Measurements from ENCODE around the gene CXCR6. TPM values are rescaled to one million over a fixed set of nuclear protein-coding genes. Genes with fewer than 3 reads are reported as not detected.

The CXCR6 gene
- total and polyA plus RNA-seq, 2 of the 13 experiments (the other 11 are each of a cell fraction or from before 2014, with no cell fraction given): not detected

GRCh38 chr3:45942051-45942825 is 1.0 kb upstream of the CXCR6 start (continued):
- TF ChIP-seq U2AF1 (optimal IDR thresholded peaks at IDR 0.05; ENCODE audit: low read depth, low read length) (no peak), REPIN1 (CRISPR knock-in tag; IDR thresholded peaks at IDR 0.05; ENCODE audit: borderline replicate concordance, low read depth) (no peak), ZNF720 (CRISPR knock-in tag; IDR thresholded peaks at IDR 0.05) (no peak), FOXA1 (IDR thresholded peaks at IDR 0.05) (no peak), FOXA1 (CRISPR knock-in tag; IDR thresholded peaks at IDR 0.05) (no peak), ADNP (CRISPR knock-in tag; IDR thresholded peaks at IDR 0.05) (no peak), ARID2 (CRISPR knock-in tag; IDR thresholded peaks at IDR 0.05; ENCODE audit: borderline replicate concordance) (no peak), TERF1 (CRISPR knock-in tag; IDR thresholded peaks at IDR 0.05) (no peak)

- Histone ChIP-seq H3K36me3 (replicated peaks in 1 of 2; ENCODE audit: control insufficient read depth in 1 of 2, insufficient read depth in 2 of 2, low read length in 2 of 2) (peaks cover 18 to 51% of the 10 kb centered on the region in 2 experiments; a peak in 4 of 5 replicates), H2AFZ (ENCODE audit: low read length) (no peak overlapping the region), H3K4me3 (replicated peaks in 1 of 3; ENCODE audit: insufficient read depth in 1 of 3, low read depth in 2 of 3, low read length in 3 of 3) (no peak overlapping the region), H3K9me3 (ENCODE audit: low read length) (no peaks in the 10 kb centered on the region), H3K4me2 (ENCODE audit: low read depth, low read length) (no peak overlapping the region), H3K27ac (ENCODE audit: extremely low read length, insufficient read depth, low read length) (no peak overlapping the region), H3K79me2 (ENCODE audit: insufficient read depth, low read length) (no peaks in the 10 kb centered on the region), H3K4me1 (ENCODE audit: insufficient read depth, low read length) (no peaks in the 10 kb centered on the region), H4K20me1 (ENCODE audit: insufficient read depth, low read length) (no peaks in the 10 kb centered on the region), H3K9ac (ENCODE audit: insufficient read depth, low read depth, low read length) (no peak overlapping the region), H3K27me3 (ENCODE audit: control insufficient read depth in 1 of 2, insufficient read depth in 2 of 2, low read length in 2 of 2) (no peaks in the 10 kb centered on the region)
- POLR2A ChIA-PET: no interaction called here
- ATAC-seq (no peak), FAIRE-seq (no peak), DNase-seq (ENCODE audit: low spot score) (no peak)
- in situ Hi-C loops (cut with HindIII; ENCODE audit: extremely low pct_ligation_motif_present, low pct_unique_long_range_greater_than_20kb): no loop called here
- WGBS (ENCODE audit: low lambda C conversion rate): 97% methylated on average over 5 of the region's 5 CpGs
- intact Hi-C loops (cut with micrococcal nuclease; ENCODE audit: unreplicated experiment): no loop called here
- no TSS peak for BruUV-seq (replicated peaks)
- CTCF ChIA-PET (ENCODE audit: low intra/inter-chr PET ratio, low total read pairs): no interaction called here
- TF ChIP-seq ASH2L (IDR thresholded peaks at IDR 0.05; ENCODE audit: insufficient read length, low read depth, low read length) (no peak), ZFP36L2 (CRISPR knock-in tag; IDR thresholded peaks at IDR 0.05) (no peak), MAFF (IDR thresholded peaks at IDR 0.05; ENCODE audit: low read depth, low read length) (no peak), HOXA9 (CRISPR knock-in tag; IDR thresholded peaks at IDR 0.05; ENCODE audit: borderline replicate concordance) (no peak), BCLAF1 (IDR thresholded peaks at IDR 0.05) (no peak), ZKSCAN1 (IDR thresholded peaks at IDR 0.05; ENCODE audit: low read length) (no peak)
Measured at GRCh38 chr3:45944830-45945620, 1.8 kb downstream of the CXCR6 start.
